A549 treated with AZD2906 at 1 μM for 4 hours (cell line): ENCODE measurements around the gene ZNF324B. TPM values are rescaled to one million over a fixed set of nuclear protein-coding genes. Genes with fewer than 3 reads are reported as not detected.

Experiments used
- total RNA-seq: library from RNA; stranded (reverse); fragments of 200-300 nt; extraction: Qiagen RNA extraction; gene quantifications from 5 replicates; pipeline ENCODE4 v1.2.3, GENCODE V29; 2022

ZNF324B gene
- total RNA-seq: 6.1 to 7.5 TPM (median 6.6 TPM) in 5 replicates

GRCh38 chr19:58451358-58452101, at the start of gene ZNF324B:
Gene ZNF324B (plus strand): TSS chr19:58451622. CDS start chr19:58453702, 2,080 bp downstream.

GRCh38 chr19:58408152-58409009, 43.0 kb upstream of the ZNF324B start, which contains the start of gene ZNF584:
Gene ZNF584 (plus strand): TSS chr19:58408649. CDS start chr19:58409148, 499 bp downstream.

GRCh38 chr19:58439576-58440554, 11.6 kb upstream of the ZNF324B start, which contains the start of gene ZNF132:
Gene ZNF132 (minus strand): TSS chr19:58440153. CDS start chr19:58439821, 332 bp downstream.

GRCh38 chr19:58466760-58467589, 15.6 kb downstream of the ZNF324B start, which contains the start of gene ZNF324:
Gene ZNF324 (plus strand): TSS chr19:58467080. CDS start chr19:58469186, 2,106 bp downstream.

GRCh38 chr19:58475714-58476497, 24.5 kb downstream of the ZNF324B start, which contains the start of gene ZNF446:
Gene ZNF446 (plus strand): TSS chr19:58476352. CDS start chr19:58477219, 867 bp downstream.

Other genes with a start within 250 kb of the ZNF324B start
- gene ZNF544, start 222.7 kb upstream of the ZNF324B start, total RNA-seq: 17.9 to 24.2 TPM (median 18.3 TPM) in 5 replicates
- gene ZNF8, start 172.7 kb upstream of the ZNF324B start, total RNA-seq: 0.79 to 1.3 TPM (median 0.93 TPM) in 5 replicates
- 89.5 to 102 TPM (median 92.6 TPM) in 5 replicates for gene ERVK3-1, start 146.2 kb upstream of the ZNF324B start, total RNA-seq
- 2.2 to 2.7 TPM (median 2.6 TPM) in 5 replicates for gene ZSCAN22, start 124.6 kb upstream of the ZNF324B start, total RNA-seq
- 8.5 to 15.2 TPM (median 13.9 TPM) in 5 replicates for gene A1BG, start 98.1 kb upstream of the ZNF324B start, total RNA-seq
- gene ZNF497, start 88.9 kb upstream of the ZNF324B start, total RNA-seq: 0.82 to 1.3 TPM (median 1.2 TPM) in 5 replicates
- gene ZNF837, start 70.6 kb upstream of the ZNF324B start, total RNA-seq: 1.1 to 1.9 TPM (median 1.4 TPM) in 5 replicates
- gene RPS5, start 64.4 kb upstream of the ZNF324B start, total RNA-seq: 2,252 to 2,656 TPM (median 2,538 TPM) in 5 replicates
- 0.13 to 0.19 TPM (median 0.16 TPM) in 4 of 5 replicates, not detected in the other for gene RNF225, start 56.0 kb upstream of the ZNF324B start, total RNA-seq
- 16.7 to 18.7 TPM (median 17.2 TPM) in 5 replicates for gene ZNF584, start 43.0 kb upstream of the ZNF324B start, total RNA-seq
- 0.07 to 0.11 TPM (median 0.09 TPM) in 5 replicates for gene ZNF132, start 11.5 kb upstream of the ZNF324B start, total RNA-seq
- 8.9 to 10.3 TPM (median 9.8 TPM) in 5 replicates for gene ZNF324, start 15.5 kb downstream of the ZNF324B start, total RNA-seq
- 11.3 to 13.4 TPM (median 13.0 TPM) in 5 replicates for gene ZNF446, start 24.7 kb downstream of the ZNF324B start, total RNA-seq
- 19.5 to 36.1 TPM (median 30.2 TPM) in 5 replicates for gene SLC27A5, start 60.4 kb downstream of the ZNF324B start, total RNA-seq
- gene ZBTB45, start 68.2 kb downstream of the ZNF324B start, total RNA-seq: 15.8 to 21.7 TPM (median 21.5 TPM) in 5 replicates
- 657 to 706 TPM (median 668 TPM) in 5 replicates for gene TRIM28, start 92.4 kb downstream of the ZNF324B start, total RNA-seq
- gene CHMP2A, start 103.5 kb downstream of the ZNF324B start, total RNA-seq: 189 to 217 TPM (median 204 TPM) in 5 replicates
- gene UBE2M, start 107.0 kb downstream of the ZNF324B start, total RNA-seq: 112 to 141 TPM (median 129 TPM) in 5 replicates
- gene MZF1, start 121.7 kb downstream of the ZNF324B start, total RNA-seq: 8.8 to 14.7 TPM (median 14.1 TPM) in 5 replicates